GM18951 (cell line): ENCODE measurements around the gene TM2D1.
"Not testable (repeated sequence)": the region's sequence is repeated elsewhere in the genome, so short reads cannot be mapped to it uniquely, and the experiment has no call there.

ENCODE experiments used
- POLR2A ChIP-seq: IDR thresholded peaks from 4 replicates; pipeline ENCODE4 v1.6.1; 2011; ENCODE audit warnings: mild to moderate bottlenecking; ENCODE audit not compliant: insufficient read length, insufficient read depth; ENCODE audit errors: extremely low read depth
- in situ Hi-C: fragments of 300-500 bp; cut with MboI; formaldehyde crosslinking; loops from one replicate; pipeline ENCODE4 v1.12.0; 2022; ENCODE audit warnings: low sequenced_read_pairs, mixed read lengths, inconsistent platforms; ENCODE audit not compliant: unreplicated experiment

The TM2D1 gene

DNA sequence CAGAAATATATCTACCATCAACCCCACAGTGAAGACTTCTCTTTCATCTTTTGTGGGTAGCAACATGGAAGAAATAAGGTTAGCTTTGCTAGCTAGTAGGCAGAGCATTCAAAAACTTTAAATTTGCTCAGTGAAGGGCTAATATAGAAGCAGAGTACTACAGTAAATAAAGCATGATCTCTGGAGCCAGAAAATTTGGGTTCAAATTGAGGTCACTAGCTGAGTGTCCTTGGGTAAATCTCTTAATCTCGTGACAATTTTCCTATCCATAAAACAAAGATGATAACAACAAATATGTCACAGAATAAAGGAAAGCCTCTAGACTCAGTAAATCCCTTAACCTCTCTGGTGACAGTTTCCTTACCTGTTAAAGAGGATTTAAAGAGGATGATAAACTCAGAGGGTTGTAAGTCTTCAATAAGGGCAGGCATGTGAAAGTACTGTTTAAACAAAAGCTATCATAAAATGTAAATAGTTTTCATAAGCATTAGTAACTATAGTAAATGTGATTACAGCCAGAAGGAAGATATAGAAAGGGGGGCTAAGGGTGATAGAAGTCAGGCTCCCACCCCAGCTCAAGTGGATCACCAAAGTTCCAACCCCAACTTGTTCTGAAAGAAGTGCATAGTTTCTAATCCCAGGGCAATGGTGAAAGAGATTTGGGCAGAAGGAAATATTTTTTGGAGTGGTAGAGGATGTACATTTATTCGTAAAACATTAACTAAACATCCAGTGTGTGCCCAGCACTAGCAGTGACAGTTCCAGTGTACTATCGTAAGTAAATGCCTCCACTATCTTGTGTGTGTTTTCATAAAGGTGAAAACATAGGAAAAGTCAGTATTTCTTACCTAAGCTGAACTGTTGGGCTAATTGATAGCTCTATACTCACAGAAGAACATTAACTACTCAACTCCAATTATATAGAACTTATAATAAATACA is 24.8 kb downstream of the TM2D1 start:
- in situ Hi-C loops, result no loop called here
- TF ChIP-seq POLR2A, result no peak

DNA sequence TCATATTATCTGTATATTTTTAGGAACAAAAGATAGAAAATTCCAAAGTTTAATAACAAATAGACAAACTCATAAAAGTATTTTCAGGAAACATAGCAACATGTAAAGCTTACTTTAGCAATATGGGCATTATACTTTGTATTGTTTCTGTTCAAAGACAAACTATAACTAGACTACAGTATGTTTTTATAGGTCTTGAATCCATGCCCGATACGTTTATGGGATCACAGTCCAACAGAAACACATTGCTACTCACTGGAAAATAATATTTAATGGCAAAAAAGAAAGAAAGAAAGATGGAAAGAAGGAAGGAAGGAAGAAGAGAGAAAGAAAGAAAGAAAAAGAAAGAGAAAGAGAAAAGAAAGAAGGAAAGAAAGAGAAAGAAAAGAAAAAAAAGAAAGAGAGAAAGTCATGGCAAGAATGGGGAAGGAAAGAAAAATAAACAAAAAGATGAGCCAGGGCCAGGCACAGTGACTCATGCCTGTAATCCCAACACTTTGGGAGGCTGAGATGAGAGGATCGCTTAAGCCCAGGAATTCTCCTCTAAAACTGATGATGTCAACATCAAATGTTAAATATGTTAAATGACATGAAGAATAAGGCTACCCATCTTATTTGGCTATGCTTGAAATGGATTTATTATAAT is 32.7 kb downstream of the TM2D1 start:
- in situ Hi-C loops, result no loop called here
- no peak for TF ChIP-seq POLR2A

DNA sequence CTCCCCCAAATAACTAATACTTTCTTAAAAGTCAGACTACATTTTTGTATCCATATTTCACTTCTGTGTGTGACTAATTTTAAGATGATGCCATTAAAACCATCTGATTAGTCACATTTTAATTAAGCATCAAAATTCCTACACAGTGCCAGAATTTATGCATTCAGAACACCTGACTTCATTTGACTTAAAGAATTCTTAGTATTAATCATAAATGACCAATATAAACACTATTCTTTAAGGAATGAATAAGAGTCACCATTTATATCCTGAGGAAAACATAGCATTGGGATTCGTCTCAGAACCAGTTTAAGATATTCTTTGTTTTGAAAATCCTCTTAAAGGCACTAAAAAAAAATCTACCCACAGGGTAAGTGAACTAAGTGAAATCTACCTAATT is 37.0 kb downstream of the TM2D1 start:
- TF ChIP-seq POLR2A, result no peak
- in situ Hi-C loops, result no loop called here

DNA sequence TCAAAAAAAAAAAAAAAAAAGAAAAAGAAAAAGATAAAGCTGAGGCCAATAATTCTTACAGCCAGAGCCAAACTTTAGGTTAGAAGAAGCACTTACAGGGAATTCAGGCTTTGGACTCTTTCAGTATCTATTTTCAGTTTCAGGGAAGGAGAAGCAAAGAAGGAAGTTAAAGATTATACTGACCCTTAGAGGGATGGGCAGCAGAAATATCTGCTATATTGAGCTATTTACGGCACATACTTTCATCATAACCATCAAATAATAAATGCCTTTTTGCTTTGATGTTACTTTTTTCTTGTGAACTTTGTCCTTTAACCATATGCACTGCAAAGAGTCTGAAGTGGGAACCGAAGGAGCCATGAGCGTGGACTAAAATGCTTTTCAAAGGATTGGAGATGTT is 42.0 kb downstream of the TM2D1 start:
- no peak for TF ChIP-seq POLR2A
- in situ Hi-C loops, result no loop called here

DNA sequence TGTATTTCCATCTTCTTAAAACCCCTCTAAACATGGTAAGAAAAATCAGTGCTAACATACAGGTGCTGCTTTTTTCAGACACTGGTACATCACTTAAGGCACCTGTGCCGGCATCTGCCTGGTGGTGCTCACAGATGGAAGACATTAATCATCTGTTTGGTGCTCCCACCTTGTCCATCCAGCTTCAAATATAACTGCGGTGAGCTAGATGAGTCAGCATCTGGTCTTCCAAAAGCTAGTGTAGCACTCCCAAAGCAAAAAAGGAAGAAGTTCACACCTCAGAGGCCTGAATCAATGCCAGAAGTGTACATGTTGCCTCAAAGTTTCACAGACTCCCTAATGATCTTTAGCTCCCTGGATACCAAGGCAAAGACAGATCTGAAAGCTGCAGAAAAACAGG is 44.4 kb downstream of the TM2D1 start:
- in situ Hi-C loops, result no loop called here
- no peak for TF ChIP-seq POLR2A

DNA sequence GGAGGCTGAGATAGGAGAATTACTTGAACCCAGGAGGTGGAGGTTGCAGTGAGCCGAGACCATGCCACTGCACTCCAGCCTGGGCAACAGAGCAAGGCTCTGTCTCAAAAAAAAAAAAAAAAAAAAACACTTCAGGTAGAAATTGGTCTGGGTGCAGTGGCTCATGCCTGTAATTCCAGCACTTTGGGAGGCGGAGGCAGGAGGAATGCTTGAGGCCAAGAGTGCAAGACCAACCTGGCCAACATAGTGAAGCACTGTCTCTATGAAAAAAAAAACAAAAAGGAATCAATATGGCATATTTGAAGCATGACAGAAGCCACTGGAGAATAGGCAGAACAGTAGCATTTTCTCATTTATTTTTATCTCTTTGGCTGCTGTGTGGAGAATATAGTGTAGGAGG is 48.1 kb downstream of the TM2D1 start:
- in situ Hi-C loops, result not testable (repeated sequence)

DNA sequence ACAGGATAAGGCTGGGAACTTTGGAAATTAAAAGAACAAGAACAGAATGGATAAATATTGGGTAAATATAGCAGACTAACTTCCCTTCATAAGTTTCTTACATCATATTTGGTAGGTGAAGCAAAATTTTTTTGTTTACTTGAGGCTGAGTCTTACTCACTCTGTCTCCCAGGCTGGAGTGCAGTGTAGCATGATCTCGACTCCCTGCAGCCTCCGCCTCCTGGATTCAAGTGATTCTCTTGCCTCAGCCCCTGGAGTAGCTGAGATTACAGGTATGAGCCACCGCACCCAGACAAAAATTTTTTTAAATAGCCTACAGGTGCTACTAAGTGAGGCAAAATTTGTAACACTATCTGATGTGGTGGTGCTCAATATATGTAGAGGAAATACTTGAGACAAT is 50.7 kb downstream of the TM2D1 start:
- in situ Hi-C loops, result no loop called here
- no peak for TF ChIP-seq POLR2A

DNA sequence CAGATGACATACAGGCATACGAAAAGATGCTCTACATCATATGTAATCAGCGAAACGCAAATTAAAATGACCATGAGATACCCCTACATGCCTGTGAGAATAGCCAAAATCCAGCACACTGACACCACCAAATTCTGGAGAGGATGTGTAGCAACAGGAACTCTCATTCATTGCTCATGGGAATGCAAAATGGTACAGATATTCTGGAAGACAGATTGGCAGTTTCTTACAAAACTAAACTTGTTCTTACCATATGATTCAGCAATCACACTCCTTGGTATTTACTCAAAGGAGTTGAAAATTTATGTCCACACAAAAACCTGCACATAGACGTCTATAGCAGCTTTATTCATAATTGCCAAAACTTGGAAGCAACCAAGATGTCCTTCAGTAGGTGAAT is 52.6 kb downstream of the TM2D1 start:
- no peak for TF ChIP-seq POLR2A
- in situ Hi-C loops, result no loop called here

DNA sequence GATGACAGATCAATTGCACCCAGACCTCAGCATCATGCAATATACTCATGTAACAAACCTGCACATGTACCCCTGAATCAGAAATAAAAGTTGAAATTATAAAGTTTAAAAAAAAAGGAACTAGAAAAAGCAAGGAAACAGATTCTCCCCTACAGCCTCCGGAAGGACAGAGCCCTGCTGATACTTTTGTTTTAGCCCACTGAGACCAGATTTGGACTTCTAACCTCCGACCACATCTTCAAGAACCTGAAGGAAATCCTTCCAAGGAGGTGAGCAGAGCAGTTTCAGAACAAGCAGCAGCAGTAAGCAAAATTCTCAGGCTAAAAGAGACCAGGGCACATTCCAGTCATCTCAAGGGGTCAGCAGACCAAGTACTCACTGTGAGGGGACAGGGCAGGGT is 54.5 kb downstream of the TM2D1 start:
- no peak for TF ChIP-seq POLR2A
- in situ Hi-C loops, result no loop called here

DNA sequence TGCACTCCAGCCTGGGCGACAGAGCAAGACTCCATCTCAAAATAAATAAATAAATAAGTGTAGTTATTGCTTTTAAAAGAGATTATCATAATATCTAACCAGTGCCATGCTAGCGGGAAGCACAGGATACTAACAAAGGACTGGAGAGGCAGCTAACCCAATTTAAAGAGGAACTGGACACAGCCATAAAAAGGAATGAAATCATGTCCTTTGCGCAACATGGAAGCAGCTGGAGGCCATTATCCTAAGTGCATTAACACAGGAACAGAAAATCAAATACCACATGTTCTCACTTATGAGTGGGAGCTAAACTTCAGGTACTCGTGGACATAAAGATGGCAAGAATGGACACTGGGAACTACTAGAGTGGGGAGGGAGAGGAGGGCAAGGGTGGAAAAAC is 54.9 kb downstream of the TM2D1 start:
- in situ Hi-C loops, result no loop called here
- TF ChIP-seq POLR2A, result no peak

DNA sequence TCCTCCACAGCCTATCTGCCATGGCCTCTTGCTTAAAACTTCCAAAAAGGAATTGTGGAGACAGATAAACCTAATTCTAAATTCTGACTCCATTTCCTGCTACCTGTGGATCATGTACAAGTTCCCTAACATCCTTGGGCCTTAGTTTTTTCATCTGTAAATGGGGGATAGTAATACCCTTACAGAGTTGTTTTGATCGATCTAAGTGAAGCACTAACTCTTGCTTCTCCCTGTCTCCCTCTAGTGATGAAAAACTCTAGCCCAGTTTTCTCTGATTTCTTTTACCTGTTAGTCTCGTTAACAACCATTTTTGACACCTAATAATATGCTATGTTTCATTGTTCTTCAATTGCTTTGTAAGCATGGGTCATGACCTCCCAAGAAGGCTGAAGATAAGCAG is 65.9 kb downstream of the TM2D1 start:
- TF ChIP-seq POLR2A, result no peak
- in situ Hi-C loops, result no loop called here

DNA sequence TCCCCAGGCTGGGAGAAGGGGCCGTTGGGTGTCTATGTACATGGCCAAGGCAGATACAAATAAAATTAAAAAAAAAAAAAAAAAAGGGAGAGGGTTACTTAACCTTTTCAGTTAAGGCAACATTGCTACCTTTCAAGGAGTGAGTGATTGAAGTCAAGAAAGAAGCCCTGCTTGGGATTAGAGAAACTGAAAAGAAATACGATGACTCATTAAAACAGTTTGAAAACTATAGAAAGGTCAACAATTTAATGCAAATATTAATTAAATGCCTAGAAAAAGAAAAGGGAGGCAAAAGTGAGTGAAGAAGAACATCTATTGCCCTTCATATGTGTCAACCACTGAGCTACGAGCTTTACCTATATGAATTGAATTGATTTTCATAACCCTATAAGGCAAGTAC is 69.5 kb downstream of the TM2D1 start:
- no peak for TF ChIP-seq POLR2A
- in situ Hi-C loops, result no loop called here

DNA sequence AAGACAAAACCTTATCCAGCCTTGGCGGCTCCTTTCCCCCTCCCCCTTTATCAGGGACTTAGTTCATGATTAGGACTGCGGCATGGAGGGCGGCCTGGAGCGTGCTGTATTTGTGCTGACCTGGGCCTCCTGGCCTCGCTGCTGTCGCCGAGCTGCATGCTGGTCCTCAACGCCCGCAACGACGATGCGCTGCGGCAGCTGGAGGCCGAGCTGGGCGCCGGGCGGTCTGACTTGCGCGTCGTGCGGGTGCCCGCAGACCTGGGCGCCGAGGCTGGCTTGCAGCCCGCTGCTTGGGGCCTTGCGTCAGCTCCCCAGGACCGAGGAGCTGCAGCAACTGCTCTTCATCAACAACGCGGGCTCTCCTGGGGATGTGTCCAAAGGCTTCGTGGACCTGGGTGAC is 70.9 kb downstream of the TM2D1 start:
- in situ Hi-C loops, result no loop called here
- TF ChIP-seq POLR2A, result no peak
